K562 (cell line): ENCODE measurements around the gene ROBO2. TPM values are rescaled to one million over a fixed set of nuclear protein-coding genes. Genes with fewer than 3 reads are reported as not detected.

Source experiments
- ATAC-seq: fragments of 200-7000 bp; cut with Tn5 transposase; 3 replicates; pipeline ENCODE4 v1.9.1; 2020; ENCODE audit warnings: moderate library complexity
- BruUV-seq: library from RNA; stranded (reverse); fragments of 400-500 nt; replicated peaks from 2 replicates; lab custom pipeline; 2021; lab: Mats Ljungman, UMichigan
- CTCF ChIA-PET: fragments of 300-600 bp; formaldehyde crosslinking; extraction: SDS; loops from one replicate; lab custom pipeline; 2021; ENCODE audit warnings: low intra/inter-chr PET ratio; lab: Yijun Ruan, JAX
- POLR2A ChIA-PET: fragments of 300-600, 350-650 bp; sonication (Branson Sonifier 250); formaldehyde crosslinking; extraction: SDS; loops from one replicate; lab custom pipeline; 2021; ENCODE audit warnings: antibody characterized with exemption, inconsistent platforms; lab: Yijun Ruan, JAX
- DNase-seq, 4 experiments: peaks; one replicate each; pipeline versions ENCODE4 v3.0.0 to v3.0.0-alpha.2; 2011 to 2018; ENCODE audit warnings: low spot score in 3 of 4, mixed read lengths in 3 of 4; ENCODE audit errors: extremely low read depth in 1 of 4
- FAIRE-seq: peaks from 2 replicates; lab custom pipeline; 2011; peaks lifted over from hg19 to GRCh38; lab: Jason Lieb, UNC
- H2AFZ ChIP-seq: 2 replicates; pipeline ENCODE4 v1.6.0; 2011; ENCODE audit warnings: low read depth, low read length, control low read depth, inconsistent platforms
- H3K27ac ChIP-seq: fragments of 200-600 bp; 3 replicates; pipeline ENCODE4 v1.8.0; 2011; ENCODE audit warnings: low read depth, mild to moderate bottlenecking, control low read depth, inconsistent platforms, low read length, moderate library complexity, mixed read lengths; ENCODE audit errors: extremely low read depth
- H3K27me3 ChIP-seq, 2 experiments: fragments of 300-600 bp in 1 of 2; 2 replicates in 1 of 2; 3 replicates in 1 of 2; pipeline versions ENCODE4 v1.6.0 to v1.8.0; 2011; ENCODE audit warnings: inconsistent platforms in 2 of 2, low read length in 2 of 2, mild to moderate bottlenecking in 1 of 2, mixed read lengths in 1 of 2, moderate library complexity in 1 of 2; ENCODE audit not compliant: control insufficient read depth in 2 of 2, insufficient read depth in 2 of 2
- H3K36me3 ChIP-seq: fragments of 300-600 bp; 3 replicates; pipeline ENCODE4 v1.8.0; 2011; ENCODE audit warnings: mild to moderate bottlenecking, low read length, inconsistent platforms; ENCODE audit not compliant: control insufficient read depth, insufficient read depth
- H3K4me1 ChIP-seq, 2 experiments: fragments of 200-600 bp in 1 of 2; replicated peaks in 1 of 2; 2 replicates in 1 of 2; 3 replicates in 1 of 2; pipeline versions ENCODE4 v1.5.1 to v1.8.0; 2011; ENCODE audit warnings: inconsistent platforms in 2 of 2, low read length in 2 of 2, mild to moderate bottlenecking in 1 of 2, mixed read lengths in 1 of 2, moderate library complexity in 1 of 2; ENCODE audit not compliant: control insufficient read depth in 2 of 2, insufficient read depth in 2 of 2
- H3K4me2 ChIP-seq: 2 replicates; pipeline ENCODE4 v1.6.1; 2011; ENCODE audit warnings: low read length, control low read depth, inconsistent platforms, mixed read lengths; ENCODE audit not compliant: insufficient read depth
- H3K4me3 ChIP-seq: fragments of 200-600 bp; sonication (generic), shearing (Covaris generic); 2 replicates; pipeline ENCODE4 v1.5.1; 2016; ENCODE audit warnings: control low read depth, inconsistent platforms
- H3K79me2 ChIP-seq: fragments of 200-600 bp; 3 replicates; pipeline ENCODE4 v1.8.0; 2011; ENCODE audit warnings: low read length, inconsistent platforms; ENCODE audit not compliant: control insufficient read depth, insufficient read depth
- H3K9ac ChIP-seq, 2 experiments: 2 replicates each; pipeline versions ENCODE4 v1.6.0 to v1.6.1; 2011; ENCODE audit warnings: low read depth in 2 of 2, low read length in 2 of 2, control low read depth in 1 of 2, inconsistent platforms in 1 of 2, mild to moderate bottlenecking in 1 of 2, mixed read lengths in 1 of 2; ENCODE audit not compliant: insufficient read depth in 1 of 2
- H3K9me1 ChIP-seq: one replicate; pipeline ENCODE4 v1.6.0; 2011; ENCODE audit warnings: inconsistent platforms, mild to moderate bottlenecking, low read length, moderate library complexity; ENCODE audit not compliant: control insufficient read depth, insufficient read depth
- H3K9me3 ChIP-seq: replicated peaks from 2 replicates; pipeline ENCODE4 v1.5.1; 2011; ENCODE audit warnings: low read depth, low read length, inconsistent platforms; ENCODE audit not compliant: control insufficient read depth, insufficient read depth
- H4K20me1 ChIP-seq: replicated peaks from 2 replicates; pipeline ENCODE4 v1.6.1; 2011; ENCODE audit warnings: low read length, inconsistent platforms, mixed read lengths; ENCODE audit not compliant: control insufficient read depth, insufficient read depth
- CBX5 ChIP-seq: IDR thresholded peaks from 2 replicates; pipeline ENCODE4 v1.6.1; 2014; ENCODE audit warnings: low read depth, borderline replicate concordance
- CTCF ChIP-seq, 3 experiments: IDR thresholded peaks in 2 of 3; conservative IDR thresholded peaks in 1 of 3; 2 replicates each; pipeline ENCODE4 v1.5.1; 2011 to 2012; ENCODE audit warnings: low read length in 3 of 3, mild to moderate bottlenecking in 3 of 3, control low read depth in 2 of 3, improper control_type of control experiment in 1 of 3, inconsistent platforms in 1 of 3, low read depth in 1 of 3, mixed read lengths in 1 of 3, moderate library complexity in 1 of 3; ENCODE audit not compliant: insufficient read depth in 2 of 3
- SREBF2 ChIP-seq: sonication (generic); formaldehyde crosslinking; IDR thresholded peaks from 2 replicates; pipeline ENCODE4 v1.4.0; 2020; ENCODE audit warnings: mild to moderate bottlenecking, missing genetic modification reagents
- ZKSCAN3 ChIP-seq: fragments of 250-450 bp; sonication (Bioruptor Pico); IDR thresholded peaks from 2 replicates; pipeline ENCODE4 v1.4.0; 2020
- WGBS: fragments of 100-300 bp; shearing (Covaris generic); methylation state at CpG from one replicate; pipeline ENCODE4 v1.1.6; 2016; ENCODE audit warnings: low coverage, mixed read lengths; ENCODE audit not compliant: insufficient coverage; ENCODE audit errors: missing lambda C conversion rate; 5-methylcytosine and 5-hydroxymethylcytosine counted together
- in situ Hi-C: fragments of 300-500 bp; cut with MboI; formaldehyde crosslinking; loops from 4 replicates; pipeline ENCODE4 v1.15.0; 2018; ENCODE audit warnings: inconsistent platforms, mixed read lengths
- intact Hi-C: fragments of 100-400 bp; cut with micrococcal nuclease; formaldehyde crosslinking; loops from 2 replicates; pipeline ENCODE4 v1.14.2; 2022
- polyA plus RNA-seq, 8 experiments: library from polyadenylated mRNA; depleted of rRNA in 4 of 8; stranded (reverse) in 5 of 8; unstranded in 3 of 8; fragments of >200 nt; fragmentation: Nextera tagmentation in 2 of 8; fragmentation: Illumina TruSeq in 1 of 8; extraction: Ambion mirVana in 2 of 8; extraction: Trizol in 1 of 8; gene quantifications; 2 replicates each; pipeline versions ENCODE4 v1.2.1 to v1.2.3, GENCODE V29; 2011 to 2014; ENCODE audit warnings: inconsistent platforms in 1 of 8, missing spikeins in 1 of 8
- total RNA-seq, 7 experiments: library from RNA; depleted of rRNA in 6 of 7; stranded (reverse); fragments of >200 nt in 6 of 7; fragmentation: Illumina TruSeq in 2 of 7; extraction: Trizol in 2 of 7; gene quantifications; 2 replicates each; pipeline versions ENCODE4 v1.2.1 to v1.2.3, GENCODE V29; 2011 to 2021; ENCODE audit warnings: low replicate concordance in 1 of 7

Gene ROBO2
- total and polyA plus RNA-seq, 9 of the 15 experiments (the other 6 are each of a cell fraction or from before 2014, with no cell fraction given) = 0.84 to 3.0 (median 1.7) TPM

DNA sequence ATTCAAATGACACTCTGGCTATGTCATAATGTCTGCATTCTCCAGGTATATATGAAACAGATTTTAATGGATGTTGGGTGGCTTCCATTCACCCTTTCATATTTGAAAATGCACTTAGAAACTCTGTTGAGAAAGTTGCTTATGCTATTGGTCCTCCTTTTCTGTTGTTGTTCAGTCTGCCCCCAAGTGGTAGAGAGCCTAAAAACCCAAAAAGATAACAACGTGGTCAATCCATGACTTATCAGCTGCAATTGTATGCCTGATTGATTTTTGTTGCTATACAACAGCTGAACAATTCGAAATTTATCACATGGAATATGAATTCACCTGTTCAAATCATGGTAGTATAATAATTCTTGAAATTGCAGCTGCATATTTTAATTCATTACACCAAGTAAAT lies 279.8 kb downstream of the ROBO2 start:
- H3K4me2 ChIP-seq = no peak overlapping the region
- no TSS peak for BruUV-seq
- no peak overlapping the region for H3K4me3 ChIP-seq
- CTCF ChIA-PET = no interaction called here
- no peak overlapping the region for H3K9ac ChIP-seq
- TF ChIP-seq CTCF (IDR thresholded peaks at IDR 0.05 in 2 of 3, conservative IDR thresholded peaks at IDR 0.05 in 1 of 3; ENCODE audit: insufficient read depth in 2 of 3, low read depth in 1 of 3, low read length in 3 of 3) = peak; percentile 20 to 33 (median 24); a peak in 3 of 6 replicates
- no peak for TF ChIP-seq ZKSCAN3
- no peak for TF ChIP-seq CBX5
- no peak for TF ChIP-seq SREBF2
- H3K79me2 ChIP-seq = no peaks in the 10 kb centered on the region
- in situ Hi-C loops (no loop called here), intact Hi-C loops (loop anchor here (1.0 kb wide), 1 partner anchor 281 kb away; no protein-coding TSS in a partner anchor)
- ATAC-seq (no peak), FAIRE-seq (no peak), DNase-seq (peak; percentile 2 to 21 (median 8))
- no peaks in the 10 kb centered on the region for H3K4me1 ChIP-seq
- H3K9me3 ChIP-seq = no peaks in the 10 kb centered on the region
- no peaks in the 10 kb centered on the region for H4K20me1 ChIP-seq
- H2AFZ ChIP-seq = no peak overlapping the region
- H3K9me1 ChIP-seq = no peaks in the 10 kb centered on the region
- H3K36me3 ChIP-seq = no peaks in the 10 kb centered on the region
- POLR2A ChIA-PET = no interaction called here
- no peak overlapping the region for H3K27ac ChIP-seq
- 0% methylated on average over 2 of the region's 2 CpGs for WGBS
- no peaks in the 10 kb centered on the region for H3K27me3 ChIP-seq
